ENCODE results near the gene ABCC4.
"Not testable (repeated sequence)": the region's sequence is repeated elsewhere in the genome, so short reads cannot be mapped to it uniquely, and the experiment has no call there.

Gene ABCC4

GRCh38 chr13:95200386-95200957, 100.8 kb downstream of the ABCC4 start:
- not testable (repeated sequence) for DNase-seq (ENCODE audit: low read depth in 2 of 2)

DNA sequence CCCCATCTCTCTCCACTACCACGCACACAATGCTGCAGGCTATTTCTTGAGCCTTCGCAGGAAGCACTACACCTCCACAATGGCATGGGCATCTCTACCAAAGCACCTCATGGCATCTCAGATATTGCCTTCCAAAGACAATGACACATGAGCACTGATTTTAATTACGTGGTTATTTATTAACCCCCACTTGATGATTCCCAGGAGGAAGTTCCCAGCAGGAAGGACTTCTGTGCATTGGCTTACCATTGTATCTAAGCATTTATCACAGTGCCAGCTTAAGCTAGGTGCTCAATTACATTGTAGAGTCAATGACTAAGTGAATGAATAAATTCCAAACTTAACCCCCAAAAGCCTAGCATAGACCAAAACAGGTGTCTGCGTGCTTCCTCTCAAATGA, 101.4 kb downstream of the ABCC4 start:
- no peak for DNase-seq (ENCODE audit: low read depth in 2 of 2)

- not testable (repeated sequence) for DNase-seq (ENCODE audit: low read depth in 2 of 2)
These were observed 102.6 kb downstream of the ABCC4 start for GRCh38 chr13:95198606-95199005.

- no peak for DNase-seq (ENCODE audit: low read depth in 2 of 2)
These were observed 103.7 kb downstream of the ABCC4 start for GRCh38 chr13:95197548-95197947.

- no peak for DNase-seq (ENCODE audit: low read depth in 2 of 2)
These were observed 106.1 kb downstream of the ABCC4 start for GRCh38 chr13:95195146-95195545.

DNA sequence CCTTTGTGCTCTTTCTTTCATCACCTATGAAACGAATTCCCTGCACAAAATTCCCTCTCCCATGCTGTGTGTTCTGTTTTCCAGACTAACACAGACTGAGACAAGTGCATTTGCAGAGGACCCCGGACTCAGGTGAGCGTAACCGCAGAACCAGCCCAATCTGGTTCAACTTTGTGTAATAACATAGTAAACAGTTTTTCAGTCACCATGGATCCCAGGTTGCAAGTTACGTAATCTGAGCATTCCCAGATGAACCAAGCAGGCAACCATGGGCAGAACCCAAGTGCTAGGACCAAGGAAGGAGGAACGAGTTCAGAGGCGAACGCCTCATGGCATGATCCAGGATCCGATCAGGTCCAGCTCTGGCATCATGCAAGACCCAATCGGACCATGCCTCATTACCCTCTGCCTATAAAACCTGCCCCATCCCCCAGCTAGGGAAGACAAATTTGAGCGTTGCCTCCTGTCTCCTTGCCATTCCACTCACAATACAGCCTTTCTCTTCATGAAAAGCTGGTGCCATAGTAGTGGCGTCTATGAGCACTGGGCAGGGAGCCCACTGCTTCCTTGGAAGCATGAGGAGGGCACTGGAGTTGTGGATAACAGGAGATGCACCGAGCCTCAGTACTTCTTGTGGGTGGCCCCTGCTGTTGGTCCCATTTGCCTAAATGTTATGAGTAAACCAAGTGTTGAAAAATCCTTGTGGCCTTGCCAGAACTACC, 107.6 kb downstream of the ABCC4 start:
- DNase-seq (ENCODE audit: low read depth in 2 of 2): no peak

GRCh38 chr13:95192998-95193397, 108.3 kb downstream of the ABCC4 start:
- no peak for DNase-seq (ENCODE audit: low read depth in 2 of 2)

GRCh38 chr13:95192564-95192945, 108.7 kb downstream of the ABCC4 start:
- not testable (repeated sequence) for DNase-seq (ENCODE audit: low read depth in 2 of 2)

GRCh38 chr13:95191821-95192563, 109.3 kb downstream of the ABCC4 start:
- DNase-seq (ENCODE audit: low read depth in 2 of 2): peak; percentile 46 to 58

GRCh38 chr13:95188128-95188527, 113.1 kb downstream of the ABCC4 start:
- DNase-seq (ENCODE audit: low read depth in 2 of 2): no peak

DNA sequence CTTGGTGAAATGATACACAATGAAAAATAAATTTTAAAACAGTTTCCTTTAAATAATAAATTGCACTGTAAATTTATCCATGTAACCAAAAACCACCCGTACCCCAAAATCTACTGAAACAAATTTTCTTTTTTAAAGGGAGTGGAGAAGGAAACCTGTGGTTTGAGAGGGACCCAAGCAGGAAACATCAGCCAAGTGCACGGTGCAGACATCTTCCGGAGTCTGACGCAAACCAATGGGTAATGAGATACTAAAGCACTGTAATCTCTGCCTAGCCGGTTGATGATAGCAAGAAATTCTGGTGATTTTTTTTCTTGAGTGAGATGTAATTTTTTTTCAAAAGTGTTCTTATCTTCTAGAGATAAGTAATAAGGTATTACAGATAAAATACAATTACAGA, 115.4 kb downstream of the ABCC4 start:
- DNase-seq (ENCODE audit: low read depth in 2 of 2): peak in 1 of 2 donors; percentile 28

DNA sequence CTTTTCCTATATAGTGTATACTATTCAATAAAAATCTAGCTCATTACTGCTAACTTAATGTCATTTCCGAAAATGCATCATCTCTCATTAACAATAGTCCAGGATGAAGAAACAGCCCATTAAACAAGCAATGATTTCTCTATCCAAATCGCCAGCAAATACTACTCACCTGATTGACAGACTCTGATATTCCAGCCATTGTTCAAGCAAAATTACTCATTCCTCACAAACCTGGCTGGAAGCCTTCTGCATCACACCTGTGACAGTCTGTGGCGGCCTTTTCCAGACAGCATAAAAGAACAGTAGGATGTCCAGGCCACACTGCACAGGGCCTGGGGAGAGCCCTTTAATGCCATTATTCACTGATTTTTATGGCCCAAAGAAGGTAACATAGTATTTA, 115.9 kb downstream of the ABCC4 start:
- no peak for DNase-seq (ENCODE audit: low read depth in 2 of 2)

GRCh38 chr13:95184317-95184716, 116.9 kb downstream of the ABCC4 start:
- DNase-seq (ENCODE audit: low read depth in 2 of 2): no peak

GRCh38 chr13:95182570-95183265, 118.5 kb downstream of the ABCC4 start:
- no peak for DNase-seq (ENCODE audit: low read depth in 2 of 2)

- DNase-seq (ENCODE audit: low read depth in 2 of 2): no peak
These were observed 119.7 kb downstream of the ABCC4 start for GRCh38 chr13:95181586-95181985.

- DNase-seq (ENCODE audit: low read depth in 2 of 2): no peak
These were observed 120.6 kb downstream of the ABCC4 start for GRCh38 chr13:95180513-95181245.

DNA sequence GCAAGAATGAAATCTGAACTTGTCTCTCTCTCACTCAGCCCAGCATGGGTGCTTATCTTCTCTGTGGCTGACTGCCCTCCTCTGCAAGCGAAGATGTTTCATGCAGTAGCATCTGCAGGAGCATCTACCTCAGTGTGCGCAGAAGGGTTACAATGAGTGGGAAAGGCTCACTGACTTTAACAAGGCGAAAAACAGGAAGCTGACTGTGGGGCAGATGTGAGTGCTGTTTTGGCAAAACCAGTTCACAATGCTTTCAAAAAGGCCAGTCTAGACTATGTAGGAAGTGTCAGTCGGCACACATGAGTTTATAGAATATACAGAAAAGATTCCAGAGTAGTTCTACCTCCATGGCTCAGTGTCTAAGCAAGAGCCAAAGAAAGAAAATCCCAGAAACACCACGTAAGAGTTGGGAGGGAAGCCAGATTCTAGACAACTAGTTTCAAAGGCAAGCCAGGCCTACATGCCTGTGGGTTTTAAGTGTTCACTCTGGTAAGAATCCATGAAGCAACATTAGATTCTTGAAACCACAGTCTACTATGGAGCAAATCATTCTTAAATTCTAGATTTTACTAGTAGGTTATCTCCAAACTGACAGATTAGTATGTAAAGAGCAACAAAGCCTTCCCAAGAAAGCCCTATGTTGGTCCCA, 124.5 kb downstream of the ABCC4 start:
- no peak for DNase-seq (ENCODE audit: low read depth in 2 of 2)

DNA sequence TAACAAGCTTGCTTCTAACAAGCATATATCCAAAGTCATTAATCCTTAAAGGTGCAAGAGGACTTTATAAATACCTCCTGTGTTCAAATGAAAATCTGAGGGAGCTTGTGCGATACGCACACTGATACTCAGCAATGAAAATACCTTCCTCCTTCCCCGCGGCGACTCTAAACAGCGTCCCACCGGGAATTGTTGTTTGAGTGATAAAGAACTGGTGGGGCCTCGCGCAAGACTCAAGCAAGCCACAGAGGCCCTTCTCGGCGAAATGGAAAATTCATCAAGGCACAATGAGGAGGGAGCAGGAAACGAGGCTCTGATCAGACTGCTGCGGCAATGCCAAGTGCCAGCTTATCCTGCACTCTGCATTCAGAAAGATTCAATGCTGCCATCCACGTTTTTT, 126.7 kb downstream of the ABCC4 start:
- DNase-seq (ENCODE audit: low read depth in 2 of 2): no peak

DNA sequence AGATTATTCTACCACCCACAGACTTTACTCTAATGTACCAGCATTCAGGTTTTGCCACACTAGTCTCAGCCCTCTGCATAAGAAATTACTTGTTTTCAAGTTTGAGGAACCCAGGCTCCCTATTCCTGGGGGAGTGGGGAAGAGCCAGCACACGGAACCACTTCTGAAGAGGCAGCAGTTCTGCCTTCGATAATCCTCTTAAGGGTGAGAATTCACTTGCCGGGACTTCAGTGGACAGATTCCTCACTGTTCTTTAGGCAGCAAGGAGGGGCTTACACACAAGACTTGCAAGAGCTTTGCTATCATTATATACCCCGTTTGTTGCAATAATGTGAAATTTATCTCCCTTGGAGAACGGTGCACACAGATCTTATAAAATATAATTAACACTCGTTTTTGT, 133.1 kb downstream of the ABCC4 start:
- no peak for DNase-seq (ENCODE audit: low read depth in 2 of 2)

DNA sequence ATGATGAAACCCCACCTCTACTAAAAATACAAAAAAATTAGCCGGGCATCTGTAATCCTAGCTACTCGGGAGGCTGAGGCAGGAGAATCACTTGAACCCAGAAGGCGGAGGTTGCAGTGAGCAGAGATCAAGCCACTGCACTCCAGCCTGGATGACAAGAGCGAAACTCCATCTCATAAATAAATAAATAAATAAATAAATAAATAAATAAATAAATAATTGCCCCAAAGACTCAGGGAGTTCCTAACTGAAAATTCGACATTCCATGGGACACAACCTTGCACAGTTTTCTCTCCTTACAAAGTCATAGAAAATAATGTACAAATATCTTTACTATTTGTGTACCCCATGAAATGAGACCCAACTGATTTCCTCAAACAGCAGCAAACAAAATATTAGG, 134.2 kb downstream of the ABCC4 start:
- not testable (repeated sequence) for DNase-seq (ENCODE audit: low read depth in 2 of 2)

DNA sequence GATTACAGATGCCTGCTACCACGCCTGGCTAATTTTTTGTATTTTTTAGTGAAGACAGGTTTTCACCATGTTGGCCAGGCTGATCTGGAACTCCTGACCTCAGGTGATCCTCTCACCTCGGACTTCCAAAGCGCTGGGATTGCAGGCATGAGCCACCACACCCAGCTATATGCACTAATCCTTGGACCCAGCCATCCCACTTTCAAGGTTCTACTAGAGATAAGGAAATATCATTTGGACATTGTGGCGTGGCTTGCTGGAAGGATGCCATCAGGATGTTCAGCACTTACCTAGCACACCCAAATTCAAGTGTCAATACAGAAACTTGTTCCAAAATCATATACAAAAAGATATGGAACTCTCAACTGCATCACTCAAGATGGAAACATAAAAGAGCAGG, 136.4 kb downstream of the ABCC4 start:
- no peak for DNase-seq (ENCODE audit: low read depth in 2 of 2)
